Neutrophil (primary cell): ENCODE measurements around the gene CBLC.

Source experiments
- H3K27ac ChIP-seq: fragments of 200-600 bp; sonication (generic); 2 replicates; pipeline ENCODE4 v1.5.1; 2016; ENCODE audit warnings: mild to moderate bottlenecking, moderate library complexity
- H3K27me3 ChIP-seq: fragments of 200-600 bp; sonication (generic); 2 replicates; pipeline ENCODE4 v1.6.0; 2016; ENCODE audit warnings: mild to moderate bottlenecking
- H3K36me3 ChIP-seq: fragments of 200-600 bp; sonication (generic); 2 replicates; pipeline ENCODE4 v1.5.1; 2017
- H3K4me1 ChIP-seq, 2 experiments: fragments of 200-600 bp in 1 of 2; sonication (generic) in 1 of 2; 1 replicate in 1 of 2; 2 replicates in 1 of 2; pipeline versions ENCODE4 v1.5.1 to v1.6.1; 2013 to 2016; ENCODE audit warnings: low read depth in 1 of 2, low read length in 1 of 2, mild to moderate bottlenecking in 1 of 2, moderate library complexity in 1 of 2; ENCODE audit not compliant: control insufficient read depth in 1 of 2, insufficient read depth in 1 of 2
- H3K4me3 ChIP-seq, 2 experiments: fragments of 200-600 bp in 1 of 2; sonication (generic) in 1 of 2; 1 replicate in 1 of 2; 2 replicates in 1 of 2; pipeline ENCODE4 v1.5.1; 2013 to 2016; ENCODE audit warnings: low read depth in 1 of 2, low read length in 1 of 2, mild to moderate bottlenecking in 1 of 2, moderate library complexity in 1 of 2
- H3K9me3 ChIP-seq: fragments of 200-600 bp; sonication (generic); 2 replicates; pipeline ENCODE4 v1.5.1; 2016
- TF ChIP-seq, protein P1 (sequence below): fragments of 200-600 bp; sonication (generic); IDR thresholded peaks from 2 replicates; pipeline ENCODE4 v1.5.1; 2016; ENCODE audit warnings: antibody characterized with exemption

The CBLC gene

DNA sequence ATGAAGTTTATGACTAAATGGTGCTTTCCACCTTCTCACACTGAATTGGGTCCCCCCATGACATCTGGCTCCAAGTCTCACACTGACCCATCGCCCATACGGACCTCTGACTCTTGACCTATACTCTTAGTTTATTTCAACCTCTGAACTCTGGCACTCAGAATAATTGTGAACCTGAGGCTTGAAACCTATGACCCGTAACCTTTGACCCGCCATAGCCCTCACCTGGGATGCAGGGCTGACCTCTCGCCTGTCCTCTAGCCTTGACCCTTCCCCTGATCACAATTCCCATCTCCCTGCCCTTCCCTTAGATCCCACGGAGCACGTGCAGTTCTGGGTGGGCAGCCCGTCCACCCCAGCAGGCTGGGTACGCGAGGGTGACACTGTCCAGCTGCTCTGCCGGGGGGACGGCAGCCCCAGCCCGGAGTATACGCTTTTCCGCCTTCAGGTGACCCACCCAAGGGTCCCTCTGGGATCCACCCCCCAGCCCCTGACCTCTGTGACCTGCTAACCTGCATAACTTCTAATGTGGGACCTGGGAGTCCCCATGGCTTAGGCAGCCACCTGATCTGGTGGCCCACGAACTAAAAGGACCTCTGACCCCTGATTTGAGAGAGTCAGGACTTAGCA is 36.3 kb downstream of the CBLC start:
- H3K9me3 ChIP-seq: no peaks in the 10 kb centered on the region
- TF ChIP-seq, protein P1, sequence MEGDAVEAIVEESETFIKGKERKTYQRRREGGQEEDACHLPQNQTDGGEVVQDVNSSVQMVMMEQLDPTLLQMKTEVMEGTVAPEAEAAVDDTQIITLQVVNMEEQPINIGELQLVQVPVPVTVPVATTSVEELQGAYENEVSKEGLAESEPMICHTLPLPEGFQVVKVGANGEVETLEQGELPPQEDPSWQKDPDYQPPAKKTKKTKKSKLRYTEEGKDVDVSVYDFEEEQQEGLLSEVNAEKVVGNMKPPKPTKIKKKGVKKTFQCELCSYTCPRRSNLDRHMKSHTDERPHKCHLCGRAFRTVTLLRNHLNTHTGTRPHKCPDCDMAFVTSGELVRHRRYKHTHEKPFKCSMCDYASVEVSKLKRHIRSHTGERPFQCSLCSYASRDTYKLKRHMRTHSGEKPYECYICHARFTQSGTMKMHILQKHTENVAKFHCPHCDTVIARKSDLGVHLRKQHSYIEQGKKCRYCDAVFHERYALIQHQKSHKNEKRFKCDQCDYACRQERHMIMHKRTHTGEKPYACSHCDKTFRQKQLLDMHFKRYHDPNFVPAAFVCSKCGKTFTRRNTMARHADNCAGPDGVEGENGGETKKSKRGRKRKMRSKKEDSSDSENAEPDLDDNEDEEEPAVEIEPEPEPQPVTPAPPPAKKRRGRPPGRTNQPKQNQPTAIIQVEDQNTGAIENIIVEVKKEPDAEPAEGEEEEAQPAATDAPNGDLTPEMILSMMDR: no peak
- H3K36me3 ChIP-seq: no peaks in the 10 kb centered on the region
- H3K27me3 ChIP-seq: peaks cover 16% of the 10 kb centered on the region
- peaks cover 3 to 6% of the 10 kb centered on the region in 2 experiments for H3K4me1 ChIP-seq
- no peak overlapping the region for H3K27ac ChIP-seq
- H3K4me3 ChIP-seq: no peak overlapping the region

DNA sequence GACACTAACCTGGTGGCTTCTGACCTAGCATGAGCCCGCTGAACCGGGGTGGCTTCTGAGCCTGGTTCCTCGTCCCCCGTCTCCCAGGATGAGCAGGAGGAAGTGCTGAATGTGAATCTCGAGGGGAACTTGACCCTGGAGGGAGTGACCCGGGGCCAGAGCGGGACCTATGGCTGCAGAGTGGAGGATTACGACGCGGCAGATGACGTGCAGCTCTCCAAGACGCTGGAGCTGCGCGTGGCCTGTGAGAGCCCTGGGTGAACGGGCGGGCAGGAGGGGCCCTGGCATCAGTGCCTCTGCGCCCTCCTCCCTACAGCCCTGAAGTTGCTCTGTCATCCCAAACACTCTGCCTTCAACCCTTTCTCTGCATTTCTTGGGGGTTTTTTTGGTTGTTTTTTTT is 36.8 kb downstream of the CBLC start:
- no peak overlapping the region for H3K27ac ChIP-seq
- no peaks in the 10 kb centered on the region for H3K36me3 ChIP-seq
- no peak overlapping the region for H3K4me3 ChIP-seq
- peaks cover 10% of the 10 kb centered on the region for H3K27me3 ChIP-seq
- no peaks in the 10 kb centered on the region for H3K4me1 ChIP-seq
- no peaks in the 10 kb centered on the region for H3K9me3 ChIP-seq
- TF ChIP-seq, protein P1: no peak

DNA sequence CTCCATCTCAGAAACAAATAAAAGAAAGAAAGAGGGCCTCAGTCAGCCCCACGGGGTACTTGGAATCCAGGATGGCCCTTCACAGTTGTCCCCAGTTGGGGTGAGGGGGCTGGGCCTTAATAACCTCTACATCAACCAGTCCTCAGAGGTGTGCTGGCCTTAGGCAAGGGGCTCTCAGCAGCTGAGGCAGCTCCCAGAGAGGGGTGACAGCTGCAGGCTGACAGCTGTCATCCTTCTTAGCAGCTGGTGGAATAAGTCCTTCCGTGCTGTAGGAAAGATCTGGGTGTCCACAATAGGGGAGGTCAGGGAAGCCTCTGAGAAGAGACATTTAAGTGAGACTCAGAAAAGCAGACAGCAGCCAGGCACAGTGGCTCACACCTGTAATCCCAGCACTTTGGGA is 38.6 kb downstream of the CBLC start:
- H3K4me3 ChIP-seq: no peak overlapping the region
- no peaks in the 10 kb centered on the region for H3K36me3 ChIP-seq
- TF ChIP-seq, protein P1: no peak
- no peaks in the 10 kb centered on the region for H3K9me3 ChIP-seq
- no peaks in the 10 kb centered on the region for H3K27me3 ChIP-seq
- H3K4me1 ChIP-seq: no peaks in the 10 kb centered on the region
- H3K27ac ChIP-seq: no peak overlapping the region

DNA sequence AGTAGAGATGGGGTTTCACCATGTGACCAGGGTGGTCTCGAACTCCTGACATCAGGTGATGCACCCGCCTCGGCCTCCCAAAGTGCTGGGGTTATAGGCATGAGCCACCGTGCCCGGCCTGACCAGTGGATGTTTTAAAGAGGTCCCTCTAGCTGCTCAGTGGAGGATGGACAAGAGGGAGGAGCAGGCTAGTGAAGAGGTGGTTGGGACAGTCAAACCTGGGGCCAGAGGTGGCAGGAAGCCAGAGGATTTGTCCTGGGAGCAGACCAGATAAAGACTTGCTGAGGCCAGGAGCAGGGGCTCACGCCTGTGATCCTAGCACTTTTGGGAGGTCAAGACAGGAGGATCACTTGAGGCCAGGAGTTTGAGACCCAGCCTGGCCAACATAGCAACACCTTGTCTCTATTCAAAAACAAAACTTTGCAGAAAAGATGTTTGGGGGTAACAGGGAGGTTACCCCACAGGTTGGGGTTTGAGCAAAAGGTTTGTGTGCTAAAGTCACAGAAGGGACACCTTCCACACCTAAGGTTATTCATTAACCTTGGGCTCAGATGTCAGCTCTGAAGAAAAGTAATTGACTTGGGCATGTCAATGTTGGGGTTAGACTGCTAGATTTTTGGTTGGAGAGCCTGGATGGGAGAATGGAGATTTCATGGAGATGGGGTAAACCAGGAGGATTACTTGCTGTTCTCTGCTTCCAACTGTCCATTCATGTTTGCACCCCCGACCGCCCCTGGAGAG is 40.2 kb downstream of the CBLC start:
- H3K27me3 ChIP-seq: no peaks in the 10 kb centered on the region
- H3K36me3 ChIP-seq: no peaks in the 10 kb centered on the region
- no peaks in the 10 kb centered on the region for H3K4me1 ChIP-seq
- H3K9me3 ChIP-seq: no peaks in the 10 kb centered on the region
- TF ChIP-seq, protein P1: no peak
- no peak overlapping the region for H3K4me3 ChIP-seq
- no peak overlapping the region for H3K27ac ChIP-seq

DNA sequence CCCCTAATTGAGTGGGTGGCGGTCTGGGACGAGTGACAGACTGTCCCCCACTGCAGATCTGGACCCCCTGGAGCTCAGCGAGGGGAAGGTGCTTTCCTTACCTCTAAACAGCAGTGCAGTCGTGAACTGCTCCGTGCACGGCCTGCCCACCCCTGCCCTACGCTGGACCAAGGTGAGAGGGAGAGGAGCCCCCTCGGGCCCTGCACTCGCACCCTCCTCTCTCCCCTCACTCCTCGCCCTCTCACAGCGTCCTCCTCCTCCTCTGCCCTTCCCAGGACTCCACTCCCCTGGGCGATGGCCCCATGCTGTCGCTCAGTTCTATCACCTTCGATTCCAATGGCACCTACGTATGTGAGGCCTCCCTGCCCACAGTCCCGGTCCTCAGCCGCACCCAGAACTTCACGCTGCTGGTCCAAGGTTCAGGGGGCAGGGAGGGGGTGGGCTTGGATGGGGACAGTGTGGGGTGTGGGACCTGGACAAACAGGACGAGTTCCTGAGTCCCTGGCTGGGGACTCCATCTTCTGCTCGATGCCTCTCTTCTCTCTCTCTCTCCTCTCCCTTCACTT is 40.9 kb downstream of the CBLC start:
- TF ChIP-seq, protein P1: no peak
- no peak overlapping the region for H3K4me3 ChIP-seq
- H3K4me1 ChIP-seq: no peaks in the 10 kb centered on the region
- no peaks in the 10 kb centered on the region for H3K36me3 ChIP-seq
- no peaks in the 10 kb centered on the region for H3K9me3 ChIP-seq
- H3K27me3 ChIP-seq: no peaks in the 10 kb centered on the region
- no peak overlapping the region for H3K27ac ChIP-seq
